Measurements from ENCODE around the gene REXO4. TPM values are rescaled to one million over a fixed set of nuclear protein-coding genes. Genes with fewer than 3 reads are reported as not detected.
"Not testable (repeated sequence)": the region's sequence is repeated elsewhere in the genome, so short reads cannot be mapped to it uniquely, and the experiment has no call there.

The REXO4 gene
- total RNA-seq, 1 experiment from 2014 or later: 30.7 TPM

DNA sequence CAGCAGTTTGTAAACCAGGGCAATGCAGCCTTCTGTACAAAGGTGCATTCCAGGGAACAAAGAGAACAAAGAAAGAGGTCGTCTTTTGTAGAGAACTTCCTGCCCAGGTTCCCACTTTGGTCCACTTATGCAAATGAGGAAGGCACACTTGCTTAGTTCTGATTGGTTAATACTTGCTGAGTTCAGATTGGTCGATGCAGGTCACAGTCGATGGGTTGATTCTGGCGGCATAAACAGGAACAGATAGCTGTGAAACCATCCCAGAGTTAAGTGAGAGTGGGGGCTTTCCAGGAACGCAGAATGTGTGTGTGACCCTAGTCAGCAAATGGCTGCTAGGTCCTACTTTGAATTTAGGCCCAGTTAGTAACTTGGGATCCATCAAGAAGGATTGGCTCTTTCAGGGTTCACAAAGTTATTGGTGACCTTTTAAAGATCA lies 2.6 kb upstream of the REXO4 start:
- no peak for DNase-seq (ENCODE audit: low spot score)

DNA sequence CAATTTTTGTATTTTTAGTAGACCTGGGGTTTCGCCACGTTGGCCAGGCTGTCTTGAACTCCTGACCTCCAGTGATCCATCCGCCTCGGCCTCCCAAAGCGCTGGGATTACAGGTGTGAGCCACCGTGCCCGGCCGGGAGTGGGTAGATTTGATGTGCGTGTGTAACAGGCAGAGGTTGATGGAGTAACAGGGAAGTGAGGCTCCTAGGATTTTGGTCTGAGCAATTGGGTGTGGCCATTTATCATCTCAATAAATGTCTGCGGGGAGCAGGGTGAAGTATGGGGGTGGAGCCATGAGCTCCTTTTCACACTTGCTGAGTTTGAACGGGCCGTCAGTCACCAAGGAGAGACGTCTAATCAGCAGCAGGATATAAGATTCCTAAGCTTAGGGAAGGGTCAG lies 1.2 kb upstream of the REXO4 start:
- DNase-seq (ENCODE audit: low spot score): no peak

DNA sequence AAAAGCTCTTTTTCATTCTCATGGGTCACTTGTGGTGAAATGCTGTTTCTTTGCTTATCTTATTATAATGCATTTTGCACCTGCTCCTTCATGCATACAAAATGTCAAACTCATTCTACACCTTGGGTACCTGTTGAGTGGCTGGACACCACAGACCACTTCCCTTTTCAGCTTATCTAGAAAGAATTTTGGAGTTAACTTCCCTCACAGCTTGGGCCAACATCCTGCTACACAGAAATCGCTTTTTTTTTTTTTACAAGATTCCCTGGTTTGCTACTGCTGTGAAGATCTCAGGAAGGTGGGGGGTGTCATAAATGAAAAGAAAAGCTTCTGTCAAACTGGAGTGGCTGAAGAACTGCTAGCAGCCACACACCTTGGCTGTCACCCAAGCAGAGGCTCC lies 2.6 kb downstream of the REXO4 start:
- no peak for DNase-seq (ENCODE audit: low spot score)

DNA sequence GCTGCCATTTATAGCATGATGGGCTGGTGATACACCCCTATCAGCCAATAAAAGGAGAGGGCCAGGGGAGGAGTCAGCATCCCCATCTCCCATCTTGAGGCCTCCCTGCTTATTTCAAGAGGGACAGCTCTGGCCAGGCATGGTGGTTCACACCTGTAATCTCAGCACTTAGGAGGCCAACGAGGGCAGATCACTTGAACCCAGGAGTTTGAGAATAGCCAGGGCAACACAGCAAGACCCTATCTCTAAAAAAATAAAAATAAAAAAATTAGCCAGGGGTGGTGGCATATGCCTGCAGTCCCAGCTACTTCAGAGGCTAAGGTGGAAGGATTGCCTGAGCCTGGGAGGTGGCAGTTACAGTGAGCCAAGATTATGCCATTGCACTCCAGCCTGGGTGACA lies 9.8 kb downstream of the REXO4 start:
- no peak for DNase-seq (ENCODE audit: low spot score)

DNA sequence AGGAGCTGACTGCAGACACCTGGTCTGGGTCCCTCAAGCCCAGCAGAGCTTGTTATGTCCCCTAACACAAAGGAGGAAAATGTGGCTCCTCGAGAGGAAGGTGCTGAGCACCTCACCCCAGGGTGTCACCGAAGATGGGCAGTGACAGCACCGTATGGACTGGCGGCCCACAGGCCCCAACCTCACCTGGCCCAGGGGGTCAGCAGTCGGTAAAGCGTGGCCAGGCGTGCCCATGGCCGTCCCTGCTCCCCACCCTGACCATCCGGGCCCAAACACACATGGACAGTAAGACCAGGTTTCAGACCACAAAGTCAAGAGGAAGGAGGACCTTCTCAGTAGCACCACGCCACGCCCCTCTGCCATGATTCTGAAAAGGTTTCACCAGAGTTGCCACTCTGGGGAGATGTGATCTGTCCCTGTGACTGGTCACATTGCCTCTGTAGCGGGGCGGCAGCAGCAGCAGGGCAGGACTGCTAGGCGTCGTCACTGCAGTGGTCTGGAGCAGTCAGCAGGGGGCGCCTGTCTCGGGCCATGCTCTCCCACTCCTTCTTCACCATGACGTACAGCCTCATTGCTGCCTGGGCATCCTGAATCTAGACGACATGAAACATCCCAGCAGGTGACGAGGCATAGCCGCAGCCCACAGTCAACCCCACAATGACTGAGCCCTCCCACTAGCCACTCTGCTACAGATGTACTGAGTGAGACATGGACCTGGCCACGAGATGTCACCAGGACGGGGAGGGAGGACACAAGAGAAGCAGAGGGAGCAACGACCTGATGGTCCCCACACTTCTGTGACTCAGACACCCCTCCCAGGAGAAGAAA lies 11.1 kb downstream of the REXO4 start:
- DNase-seq (ENCODE audit: low spot score): peak; percentile 85

DNA sequence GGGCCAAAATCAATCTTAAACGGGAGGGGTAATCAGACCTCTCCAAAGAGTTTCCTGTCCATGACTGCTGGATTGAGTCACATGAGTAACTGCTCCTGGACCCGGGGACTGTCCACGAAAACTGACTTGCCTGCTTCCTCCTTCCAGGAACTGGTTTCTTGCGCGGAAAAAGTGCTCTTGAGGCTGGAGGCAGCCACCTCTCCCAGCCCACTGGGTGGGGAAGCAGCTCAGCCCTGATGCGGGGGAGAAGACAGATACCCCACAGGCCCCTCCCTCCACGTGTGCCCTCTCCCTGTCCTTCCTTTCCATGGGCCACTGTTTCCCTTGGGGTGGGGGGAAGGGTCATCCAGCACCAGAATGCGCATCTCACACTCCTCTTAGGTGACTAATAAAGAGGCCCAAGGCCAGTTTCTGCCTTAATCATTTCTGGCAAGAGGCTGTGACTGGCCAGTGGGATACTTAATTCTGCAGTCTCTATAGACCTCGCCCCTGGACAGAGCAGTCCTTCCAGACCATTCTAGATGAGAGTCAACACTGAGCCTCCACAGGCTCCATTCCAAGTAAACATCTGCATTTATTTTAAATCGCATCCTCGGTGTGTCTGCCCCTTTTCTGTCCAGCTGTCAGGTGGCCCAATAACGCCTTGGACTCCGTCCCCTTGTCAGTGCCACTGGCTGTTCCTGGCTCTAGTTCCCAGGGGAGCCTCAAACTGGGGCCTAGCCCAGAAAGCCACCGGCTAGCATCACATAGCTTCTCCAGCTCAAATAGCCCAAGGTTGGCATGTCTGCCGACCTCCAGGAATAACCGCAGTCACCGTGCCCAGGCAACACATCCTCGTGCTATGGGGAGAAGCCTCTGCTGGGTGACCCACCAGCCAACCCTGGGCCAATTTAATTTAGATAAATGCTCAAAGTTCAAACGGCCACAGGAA lies 12.0 kb downstream of the REXO4 start:
- DNase-seq (ENCODE audit: low spot score): no peak

DNA sequence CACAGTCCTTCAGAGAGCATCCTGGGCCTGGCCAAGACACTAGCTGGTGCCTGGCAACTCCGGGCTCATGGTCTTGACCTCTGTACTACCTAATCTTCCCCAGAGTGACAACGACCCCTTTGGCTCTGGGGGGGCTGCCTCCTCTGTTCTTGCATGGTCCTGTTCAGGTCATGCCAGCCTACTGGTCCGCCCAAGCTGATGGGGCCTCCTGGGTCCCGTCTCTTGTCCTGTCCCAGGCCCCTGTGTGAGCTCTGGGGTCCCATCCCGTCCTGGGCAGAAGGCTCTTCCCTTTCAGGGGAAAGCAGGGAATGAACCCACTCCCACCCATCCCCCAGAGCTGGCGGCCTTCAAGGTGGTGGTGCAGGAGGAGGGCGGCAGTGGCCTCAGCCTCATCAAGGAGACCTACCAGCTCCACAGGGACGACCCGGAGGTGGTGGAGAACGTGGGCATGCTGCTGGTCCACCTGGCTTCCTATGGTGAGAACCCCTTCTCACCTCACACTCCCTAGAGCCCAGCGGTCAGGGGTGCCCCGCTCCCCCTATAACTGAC lies 13.3 kb downstream of the REXO4 start:
- DNase-seq (ENCODE audit: low spot score): no peak

DNA sequence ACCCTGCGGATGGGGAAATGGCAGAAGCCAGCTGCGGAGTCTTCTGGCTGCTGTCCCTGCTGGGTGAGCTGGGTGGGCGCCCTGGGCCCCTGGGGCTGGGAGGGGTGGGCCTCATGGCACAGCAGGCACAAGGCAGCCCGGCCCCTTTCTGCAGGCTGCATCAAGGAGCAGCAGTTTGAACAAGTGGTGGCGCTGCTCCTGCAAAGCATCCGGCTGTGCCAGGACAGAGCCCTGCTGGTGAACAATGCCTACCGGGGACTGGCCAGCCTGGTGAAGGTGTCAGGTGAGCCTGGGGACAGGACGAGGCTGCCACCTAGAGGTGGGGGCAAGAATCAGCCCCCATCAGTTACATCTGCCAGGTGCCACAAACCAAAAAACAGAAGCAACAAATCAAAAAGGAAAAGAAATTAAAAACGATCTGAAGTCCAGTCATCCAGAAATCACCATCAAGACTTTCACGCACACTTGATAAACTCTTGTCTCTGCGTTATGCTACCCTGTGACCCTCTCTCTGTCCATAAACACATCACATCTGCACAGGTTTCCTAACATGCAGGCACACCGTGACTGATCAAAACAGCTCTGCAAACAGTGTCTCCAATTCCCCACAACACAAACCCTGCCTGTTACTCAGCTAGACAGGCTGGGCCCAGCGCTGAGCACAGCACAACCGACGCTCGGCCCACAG lies 13.9 kb downstream of the REXO4 start:
- DNase-seq (ENCODE audit: low spot score): peak; percentile 83

DNA sequence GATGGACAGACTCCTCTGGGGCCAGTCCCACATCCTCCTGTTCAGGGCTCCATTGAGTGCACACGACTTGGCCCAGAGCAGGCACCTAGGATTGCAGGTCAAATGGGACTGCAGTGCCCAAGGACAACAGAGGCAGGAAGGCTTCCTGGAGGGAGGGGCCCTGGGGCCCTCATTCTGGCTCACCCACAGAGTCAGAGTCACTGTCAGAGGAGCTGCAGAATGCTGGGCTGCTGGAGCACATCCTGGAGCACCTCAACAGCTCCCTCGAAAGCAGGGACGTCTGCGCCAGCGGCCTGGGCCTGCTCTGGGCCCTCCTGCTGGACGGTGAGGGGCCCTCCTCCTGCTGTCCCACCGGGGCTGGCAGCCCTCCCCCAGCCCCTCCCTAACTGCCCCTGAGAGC lies 15.1 kb downstream of the REXO4 start:
- no peak for DNase-seq (ENCODE audit: low spot score)

DNA sequence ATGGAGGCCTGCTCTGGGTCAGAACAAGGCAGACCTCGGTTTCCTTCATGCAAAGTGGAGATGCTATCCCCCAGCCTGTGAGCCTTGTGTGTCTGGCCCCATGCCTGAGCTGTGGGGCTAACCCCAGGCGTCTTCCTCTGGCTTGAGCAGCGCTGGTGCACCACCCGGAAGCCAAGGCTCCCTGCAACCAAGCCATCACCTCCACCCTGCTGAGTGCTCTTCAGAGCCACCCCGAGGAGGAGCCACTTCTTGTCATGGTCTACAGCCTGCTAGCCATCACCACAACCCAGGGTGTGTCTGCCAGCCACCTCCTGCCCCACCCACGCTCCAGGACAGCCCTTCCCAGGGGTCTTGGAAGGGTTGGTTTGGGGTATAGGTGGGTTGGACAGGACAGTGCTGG lies 16.2 kb downstream of the REXO4 start:
- no peak for DNase-seq (ENCODE audit: low spot score)

DNA sequence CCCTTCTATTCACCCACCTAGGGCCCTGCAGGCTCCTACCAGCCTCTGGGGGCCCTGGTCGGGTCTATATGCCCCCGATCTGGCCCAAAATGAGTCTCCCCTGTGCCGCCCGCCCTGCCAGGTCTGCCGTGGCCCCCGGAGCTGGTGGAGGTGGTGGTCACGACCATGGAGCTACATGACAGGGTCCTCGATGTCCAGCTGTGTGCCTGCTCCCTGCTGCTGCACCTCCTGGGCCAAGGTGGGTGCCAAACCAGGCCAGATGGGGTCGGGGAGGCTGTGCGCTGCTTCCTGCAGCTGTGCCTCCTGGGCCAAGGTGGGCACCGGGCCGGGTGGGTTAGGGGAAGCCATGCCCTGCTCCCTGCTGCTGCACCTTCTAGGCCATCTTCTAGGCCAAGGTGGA lies 17.5 kb downstream of the REXO4 start:
- no peak for DNase-seq (ENCODE audit: low spot score)

DNA sequence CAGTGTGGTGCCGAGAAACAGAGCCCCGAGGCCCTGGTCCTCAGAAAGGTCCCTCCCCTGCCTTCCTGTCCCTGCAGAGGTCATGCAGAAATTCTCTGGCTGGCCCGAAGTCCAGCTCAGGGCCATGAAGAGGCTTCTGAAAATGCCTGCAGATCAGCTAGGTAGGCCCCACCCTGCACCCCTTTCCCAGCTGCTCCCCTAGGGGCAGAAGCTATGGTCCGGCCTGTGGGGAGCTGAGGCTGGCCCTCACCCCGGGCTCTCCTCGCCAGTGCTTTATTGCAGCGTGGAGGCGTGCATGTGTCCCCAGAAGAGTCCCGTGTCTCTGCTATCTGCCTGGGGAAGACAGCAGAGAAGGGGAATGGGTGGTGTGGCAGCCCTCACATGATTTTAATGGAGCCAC lies 19.9 kb downstream of the REXO4 start:
- DNase-seq (ENCODE audit: low spot score): no peak

DNA sequence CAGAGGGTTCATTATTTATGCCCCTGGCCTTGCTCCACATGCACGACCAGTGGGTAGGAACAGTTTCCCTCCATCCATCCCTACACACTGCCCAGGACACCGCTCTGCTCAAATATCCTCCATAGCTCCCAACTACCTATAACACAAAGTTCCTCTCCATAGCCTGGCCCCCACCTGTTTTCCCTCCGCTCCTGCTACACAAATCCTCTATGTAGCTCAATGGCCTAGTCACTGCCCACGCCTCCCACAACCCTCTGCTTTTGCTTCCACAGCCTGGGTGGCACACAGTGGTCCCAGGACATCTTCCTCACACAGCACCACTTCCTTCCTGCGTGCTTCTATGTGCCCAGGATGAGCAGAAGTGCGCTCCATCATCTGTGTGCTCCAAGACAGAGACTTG lies 20.4 kb downstream of the REXO4 start:
- DNase-seq (ENCODE audit: low spot score): no peak

DNA sequence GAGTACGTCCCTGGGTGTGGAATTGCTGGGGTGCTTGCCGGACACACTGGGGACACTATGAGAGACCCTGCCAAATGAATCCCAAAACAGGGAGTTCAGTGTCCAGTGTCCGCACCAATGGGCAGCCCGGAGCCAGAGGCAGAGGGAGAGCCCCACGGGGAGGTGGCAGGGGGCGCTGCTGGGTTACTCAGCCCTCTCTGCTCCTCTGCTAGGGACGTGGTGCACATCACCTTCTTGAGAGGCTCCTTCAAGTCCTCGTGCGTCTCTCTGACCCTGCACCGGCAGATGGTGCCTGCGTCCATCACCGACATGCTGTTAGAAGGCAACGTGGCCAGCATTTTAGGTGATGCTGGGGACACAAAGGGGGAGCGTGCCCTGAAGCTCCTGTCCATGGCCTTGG lies 20.9 kb downstream of the REXO4 start:
- DNase-seq (ENCODE audit: low spot score): no peak

DNA sequence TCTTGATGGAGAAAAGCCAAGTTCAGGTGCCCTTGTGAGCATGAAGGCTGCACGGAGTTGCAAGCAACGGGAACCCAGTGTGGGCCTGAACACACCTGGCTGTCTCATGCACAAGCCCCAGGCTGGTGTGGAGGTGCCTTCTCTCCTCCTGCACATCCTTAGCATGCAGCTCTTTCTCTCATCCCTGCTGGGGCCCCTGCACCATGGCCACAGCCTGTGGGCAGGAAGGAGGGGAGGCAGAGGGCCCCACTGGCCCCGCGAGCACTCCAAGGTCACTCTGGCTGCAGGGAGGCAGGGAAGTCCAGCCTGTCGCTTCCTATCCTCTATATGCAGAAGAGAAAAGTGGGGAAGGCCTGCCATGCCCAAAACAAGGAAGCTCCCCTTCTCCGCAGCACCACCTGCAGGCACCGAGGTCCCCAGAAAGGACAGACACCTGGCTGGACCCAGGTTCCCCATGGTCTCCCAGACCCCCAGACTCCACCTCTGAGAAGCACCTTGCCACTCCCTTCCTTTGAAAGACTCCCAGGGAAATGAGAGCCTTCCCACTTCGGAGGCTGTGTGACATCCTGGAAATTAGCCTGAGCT lies 23.0 kb downstream of the REXO4 start:
- no peak for DNase-seq (ENCODE audit: low spot score)

DNA sequence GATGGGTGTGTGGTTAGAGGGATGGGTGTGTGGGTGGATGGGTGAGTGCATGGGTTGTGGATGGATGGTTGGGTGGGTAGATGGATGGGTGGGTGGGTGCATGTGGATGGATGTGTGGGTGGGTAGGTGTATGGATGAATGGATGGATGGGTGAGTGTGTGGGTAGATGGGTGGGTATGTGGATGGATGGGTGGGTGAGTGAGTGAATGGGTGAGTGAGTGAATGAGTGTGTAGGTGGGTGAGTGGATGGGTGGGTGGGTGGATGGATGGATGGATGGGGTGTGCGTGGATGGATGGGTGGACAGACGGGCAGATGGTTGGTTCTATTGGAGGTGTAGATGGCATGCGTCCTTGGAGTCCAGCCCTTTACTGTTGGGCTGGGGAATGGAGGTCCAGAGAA lies 24.4 kb downstream of the REXO4 start:
- no peak for DNase-seq (ENCODE audit: low spot score)

DNA sequence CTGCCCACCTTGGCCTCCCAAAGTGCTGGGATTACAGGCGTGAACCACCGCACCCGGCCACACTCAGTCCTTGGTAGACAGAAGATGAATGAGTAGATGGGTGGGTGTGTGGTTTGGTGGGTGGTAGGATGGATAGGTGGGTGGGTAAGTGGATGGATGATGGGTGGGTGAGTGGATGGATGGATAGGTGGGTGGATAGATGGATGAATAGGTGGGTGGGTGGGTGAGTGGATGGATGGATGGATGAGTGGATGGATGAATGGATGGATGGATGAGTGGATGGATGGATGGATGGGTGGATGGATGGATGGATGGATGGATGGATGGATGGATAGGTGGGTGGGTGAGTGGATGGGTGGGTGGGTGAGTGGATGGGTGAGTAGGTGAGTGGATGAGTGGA lies 25.5 kb downstream of the REXO4 start:
- not testable (repeated sequence) for DNase-seq (ENCODE audit: low spot score)

DNA sequence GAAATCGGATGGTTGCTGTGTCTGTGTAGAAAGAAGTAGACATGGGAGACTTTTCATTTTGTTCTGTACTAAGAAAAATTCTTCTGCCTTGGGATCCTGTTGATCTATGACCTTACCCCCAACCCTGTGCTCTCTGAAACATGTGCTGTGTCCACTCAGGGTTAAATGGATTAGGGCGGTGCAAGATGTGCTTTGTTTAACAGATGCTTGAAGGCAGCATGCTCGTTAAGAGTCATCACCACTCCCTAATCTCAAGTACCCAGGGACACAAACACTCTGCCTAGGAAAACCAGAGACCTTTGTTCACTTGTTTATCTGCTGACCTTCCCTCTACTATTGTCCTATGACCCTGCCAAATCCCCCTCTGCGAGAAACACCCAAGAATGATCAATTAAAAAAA lies 26.4 kb downstream of the REXO4 start:
- DNase-seq (ENCODE audit: low spot score): not testable (repeated sequence)

DNA sequence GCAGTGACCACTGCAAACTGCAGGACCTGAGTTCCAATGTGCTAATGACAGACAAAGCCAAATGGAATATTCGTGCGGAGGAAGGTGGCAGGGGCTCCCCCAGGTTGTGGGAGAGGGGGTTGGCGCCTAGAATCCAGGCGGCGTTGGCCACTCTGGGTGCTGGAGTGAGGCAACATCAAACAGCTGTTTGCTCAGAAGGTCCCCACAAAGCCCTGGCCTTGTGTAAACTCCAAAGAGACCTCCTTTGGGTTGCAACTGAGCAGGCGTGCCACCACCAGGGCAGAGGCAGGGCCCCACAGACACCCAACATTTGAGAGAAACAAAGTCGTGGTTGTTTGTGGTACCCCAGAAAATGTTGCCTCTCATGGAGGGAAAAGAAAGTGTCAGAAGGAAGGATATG lies 27.1 kb downstream of the REXO4 start:
- DNase-seq (ENCODE audit: low spot score): no peak

DNA sequence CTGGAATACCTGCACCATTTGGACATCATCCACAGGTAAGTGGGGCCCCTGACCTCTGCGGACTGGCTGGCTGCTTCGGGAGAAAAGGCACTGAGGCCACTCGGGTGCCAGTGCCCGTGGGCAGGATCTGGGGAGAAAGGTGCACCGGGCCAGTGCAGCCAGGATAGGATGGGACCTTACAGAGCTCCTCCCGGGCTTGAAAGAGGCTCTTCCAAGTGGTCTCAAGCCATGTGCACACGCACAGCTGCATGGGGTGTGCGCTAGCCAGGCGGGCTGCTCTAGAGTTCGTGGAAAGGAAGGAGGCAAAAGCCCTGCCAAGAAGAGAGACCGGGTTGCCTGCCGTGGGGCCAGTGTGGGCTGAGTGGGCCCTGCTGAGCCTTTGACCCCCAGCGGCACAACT lies 28.2 kb downstream of the REXO4 start:
- DNase-seq (ENCODE audit: low spot score): no peak

DNA sequence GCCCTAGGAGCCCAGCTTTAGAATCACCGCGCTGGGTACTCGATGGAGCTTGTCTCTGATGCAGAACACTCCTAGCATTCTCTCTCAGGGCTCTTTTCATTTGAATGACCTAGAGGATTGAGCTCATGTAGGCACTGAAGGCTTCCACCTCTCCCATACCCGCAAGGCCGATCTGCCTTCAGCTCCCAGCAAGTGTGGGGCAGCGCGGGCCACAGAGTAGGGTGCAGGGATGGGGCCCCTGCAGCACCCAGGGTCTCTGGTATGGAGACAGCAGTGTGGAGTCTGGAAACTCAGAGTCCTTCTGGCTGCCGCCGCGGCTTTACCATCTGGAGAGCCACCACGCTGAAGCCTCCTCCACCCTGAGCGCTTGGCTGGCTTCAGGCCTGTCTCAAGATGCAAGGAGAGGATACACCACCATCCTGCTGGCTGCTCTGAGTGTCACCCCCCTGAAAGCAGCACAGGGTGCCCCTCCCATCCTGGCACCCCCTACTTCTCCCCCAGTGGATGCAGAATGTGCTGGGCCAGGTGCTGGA lies 28.7 kb downstream of the REXO4 start:
- no peak for DNase-seq (ENCODE audit: low spot score)
